K562 (cell line): Measurements from ENCODE around the gene POU3F1. TPM values are rescaled to one million over a fixed set of nuclear protein-coding genes. Genes with fewer than 3 reads are reported as not detected.

ENCODE experiments used
- CUX1 ChIP-seq: fragments of 200-800 bp; sonication (Bioruptor generic); IDR thresholded peaks from 2 replicates; pipeline ENCODE4 v1.6.1; 2016; ENCODE audit warnings: missing genetic modification characterization, missing compliant biosample characterization
- CXXC5 ChIP-seq: fragments of 250-450 bp; sonication (Bioruptor Pico); IDR thresholded peaks from 2 replicates; pipeline ENCODE4 v1.8.0; 2022; ENCODE audit warnings: inconsistent platforms, mild to moderate bottlenecking, moderate library complexity
- ETV1 ChIP-seq: fragments of 450-650 bp; conservative IDR thresholded peaks from 2 replicates; pipeline ENCODE4 v1.6.1; 2016; ENCODE audit warnings: missing genetic modification characterization, control low read depth, low read depth, missing compliant biosample characterization
- GABPB2 ChIP-seq: fragments of 250-450 bp; sonication (Bioruptor Pico); conservative IDR thresholded peaks from 2 replicates; pipeline ENCODE4 v1.5.1; 2021; ENCODE audit warnings: mild to moderate bottlenecking
- KHSRP ChIP-seq: fragments of 450-650 bp; IDR thresholded peaks from 2 replicates; pipeline ENCODE4 v1.6.1; 2017
- PHF20 ChIP-seq: fragments of 450-650 bp; IDR thresholded peaks from 2 replicates; pipeline ENCODE4 v1.6.1; 2018; ENCODE audit not compliant: partially characterized antibody
- PKNOX1 ChIP-seq: fragments of 450-650 bp; IDR thresholded peaks from 2 replicates; pipeline ENCODE4 v1.6.1; 2016
- RB1 ChIP-seq: fragments of 450-650 bp; IDR thresholded peaks from 2 replicates; pipeline ENCODE4 v1.6.1; 2017; ENCODE audit warnings: low read depth, mild to moderate bottlenecking
- TAF9B ChIP-seq: fragments of 450-650 bp; IDR thresholded peaks from 2 replicates; pipeline ENCODE4 v1.6.1; 2018; ENCODE audit warnings: mild to moderate bottlenecking; ENCODE audit not compliant: partially characterized antibody
- TARDBP ChIP-seq: fragments of 450-650 bp; IDR thresholded peaks from 2 replicates; pipeline ENCODE4 v1.6.1; 2016
- TEAD1 ChIP-seq, 2 experiments: fragments of 450-650 bp in 1 of 2; sonication (generic) in 1 of 2; formaldehyde crosslinking; IDR thresholded peaks; 2 replicates each; pipeline versions ENCODE4 v1.4.0 to v1.8.0; 2020 to 2022; ENCODE audit warnings: mild to moderate bottlenecking in 2 of 2, missing genetic modification reagents in 1 of 2
- ZNF23 ChIP-seq: fragments of 250-450 bp; sonication (Bioruptor Pico); IDR thresholded peaks from 2 replicates; pipeline ENCODE4 v1.4.0; 2020; ENCODE audit warnings: mild to moderate bottlenecking
- ZNF586 ChIP-seq: fragments of 450-650 bp; formaldehyde crosslinking; conservative IDR thresholded peaks from 2 replicates; pipeline ENCODE4 v1.4.0; 2020; ENCODE audit warnings: mild to moderate bottlenecking, moderate library complexity
- ZNF644 ChIP-seq: fragments of 200-800 bp; sonication (Bioruptor generic); IDR thresholded peaks from 2 replicates; pipeline ENCODE4 v1.6.1; 2016; ENCODE audit warnings: low read depth, missing genetic modification characterization, missing compliant biosample characterization
- ZNF75A ChIP-seq: fragments of 450-650 bp; formaldehyde crosslinking; IDR thresholded peaks from 2 replicates; pipeline ENCODE4 v1.4.0; 2020; ENCODE audit warnings: mild to moderate bottlenecking
- polyA plus RNA-seq, 8 experiments: library from polyadenylated mRNA; depleted of rRNA in 4 of 8; stranded (reverse) in 5 of 8; unstranded in 3 of 8; fragments of >200 nt; fragmentation: Nextera tagmentation in 2 of 8; fragmentation: Illumina TruSeq in 1 of 8; extraction: Ambion mirVana in 2 of 8; extraction: Trizol in 1 of 8; gene quantifications; 2 replicates each; pipeline versions ENCODE4 v1.2.1 to v1.2.3, GENCODE V29; 2011 to 2014; ENCODE audit warnings: inconsistent platforms in 1 of 8, missing spikeins in 1 of 8
- total RNA-seq, 7 experiments: library from RNA; depleted of rRNA in 6 of 7; stranded (reverse); fragments of >200 nt in 6 of 7; fragmentation: Illumina TruSeq in 2 of 7; extraction: Trizol in 2 of 7; gene quantifications; 2 replicates each; pipeline versions ENCODE4 v1.2.1 to v1.2.3, GENCODE V29; 2011 to 2021; ENCODE audit warnings: low replicate concordance in 1 of 7
- TF ChIP-seq, protein P1 (sequence below): fragments of 250-450 bp; sonication (Bioruptor Pico); IDR thresholded peaks from 2 replicates; pipeline ENCODE4 v1.4.0; 2020

POU3F1 gene
- total and polyA plus RNA-seq, 9 of the 15 experiments (the other 6 are each of a cell fraction or from before 2014, with no cell fraction given) = 0.09 TPM; not detected in 8

DNA sequence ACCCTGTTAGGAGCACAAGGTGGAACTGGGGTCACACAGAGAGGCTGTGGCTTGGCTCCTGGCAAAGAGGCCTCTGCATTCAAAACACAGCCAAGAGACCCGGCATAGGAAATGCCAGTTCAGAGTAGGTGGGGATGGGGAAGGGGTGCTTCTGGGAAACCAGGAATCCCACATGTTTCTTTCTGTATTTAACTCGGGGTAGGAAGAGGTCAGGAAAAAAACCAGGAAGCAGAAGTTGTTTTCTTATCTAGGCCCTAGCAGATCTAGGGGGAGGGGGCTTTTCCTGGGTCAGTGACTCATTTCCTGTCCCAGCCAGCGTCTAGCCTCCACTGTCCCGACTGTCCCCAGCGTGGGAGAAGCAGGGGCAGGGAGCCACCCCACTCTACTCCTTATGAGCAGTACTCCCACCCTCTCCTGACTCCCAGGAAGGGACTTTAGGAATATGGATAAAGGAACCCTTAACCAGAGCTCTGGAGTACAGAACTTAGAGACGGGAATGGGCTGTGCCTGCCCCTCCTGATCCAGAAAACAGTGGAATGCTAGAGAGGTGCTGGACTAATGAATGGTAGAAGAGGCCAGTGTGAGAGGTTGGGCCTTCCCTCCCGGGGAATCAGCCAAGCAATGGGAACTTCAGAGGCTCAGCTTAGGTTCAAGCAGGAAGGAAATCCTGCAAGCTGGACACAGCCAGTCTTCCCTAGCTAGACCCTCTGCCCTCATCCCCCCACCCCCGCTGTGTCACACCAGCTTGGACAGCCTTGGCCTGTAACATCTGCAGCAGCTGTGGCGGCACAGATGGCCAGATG lies 47.0 kb downstream of the POU3F1 start (continued):
- no peak for TF ChIP-seq KHSRP
- no peak for TF ChIP-seq ZNF23 (CRISPR knock-in tag)
- TF ChIP-seq ZNF75A (CRISPR knock-in tag) = peak; percentile 74
- TF ChIP-seq TARDBP = peak; percentile 52; the same call in 1 of the 2 replicates
- no peak; the same call in 1 of the 2 replicates for TF ChIP-seq PKNOX1
- peak; percentile 66 for TF ChIP-seq TAF9B
- TF ChIP-seq, protein P1, sequence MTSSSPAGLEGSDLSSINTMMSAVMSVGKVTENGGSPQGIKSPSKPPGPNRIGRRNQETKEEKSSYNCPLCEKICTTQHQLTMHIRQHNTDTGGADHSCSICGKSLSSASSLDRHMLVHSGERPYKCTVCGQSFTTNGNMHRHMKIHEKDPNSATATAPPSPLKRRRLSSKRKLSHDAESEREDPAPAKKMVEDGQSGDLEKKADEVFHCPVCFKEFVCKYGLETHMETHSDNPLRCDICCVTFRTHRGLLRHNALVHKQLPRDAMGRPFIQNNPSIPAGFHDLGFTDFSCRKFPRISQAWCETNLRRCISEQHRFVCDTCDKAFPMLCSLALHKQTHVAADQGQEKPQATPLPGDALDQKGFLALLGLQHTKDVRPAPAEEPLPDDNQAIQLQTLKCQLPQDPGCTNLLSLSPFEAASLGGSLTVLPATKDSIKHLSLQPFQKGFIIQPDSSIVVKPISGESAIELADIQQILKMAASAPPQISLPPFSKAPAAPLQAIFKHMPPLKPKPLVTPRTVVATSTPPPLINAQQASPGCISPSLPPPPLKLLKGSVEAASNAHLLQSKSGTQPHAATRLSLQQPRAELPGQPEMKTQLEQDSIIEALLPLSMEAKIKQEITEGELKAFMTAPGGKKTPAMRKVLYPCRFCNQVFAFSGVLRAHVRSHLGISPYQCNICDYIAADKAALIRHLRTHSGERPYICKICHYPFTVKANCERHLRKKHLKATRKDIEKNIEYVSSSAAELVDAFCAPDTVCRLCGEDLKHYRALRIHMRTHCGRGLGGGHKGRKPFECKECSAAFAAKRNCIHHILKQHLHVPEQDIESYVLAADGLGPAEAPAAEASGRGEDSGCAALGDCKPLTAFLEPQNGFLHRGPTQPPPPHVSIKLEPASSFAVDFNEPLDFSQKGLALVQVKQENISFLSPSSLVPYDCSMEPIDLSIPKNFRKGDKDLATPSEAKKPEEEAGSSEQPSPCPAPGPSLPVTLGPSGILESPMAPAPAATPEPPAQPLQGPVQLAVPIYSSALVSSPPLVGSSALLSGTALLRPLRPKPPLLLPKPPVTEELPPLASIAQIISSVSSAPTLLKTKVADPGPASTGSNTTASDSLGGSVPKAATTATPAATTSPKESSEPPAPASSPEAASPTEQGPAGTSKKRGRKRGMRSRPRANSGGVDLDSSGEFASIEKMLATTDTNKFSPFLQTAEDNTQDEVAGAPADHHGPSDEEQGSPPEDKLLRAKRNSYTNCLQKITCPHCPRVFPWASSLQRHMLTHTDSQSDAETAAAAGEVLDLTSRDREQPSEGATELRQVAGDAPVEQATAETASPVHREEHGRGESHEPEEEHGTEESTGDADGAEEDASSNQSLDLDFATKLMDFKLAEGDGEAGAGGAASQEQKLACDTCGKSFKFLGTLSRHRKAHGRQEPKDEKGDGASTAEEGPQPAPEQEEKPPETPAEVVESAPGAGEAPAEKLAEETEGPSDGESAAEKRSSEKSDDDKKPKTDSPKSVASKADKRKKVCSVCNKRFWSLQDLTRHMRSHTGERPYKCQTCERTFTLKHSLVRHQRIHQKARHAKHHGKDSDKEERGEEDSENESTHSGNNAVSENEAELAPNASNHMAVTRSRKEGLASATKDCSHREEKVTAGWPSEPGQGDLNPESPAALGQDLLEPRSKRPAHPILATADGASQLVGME = 0 out of 2 replicates have a peak, but pooled peaks have one; percentile 7
- TF ChIP-seq ZNF586 (CRISPR knock-in tag) = no peak
- no peak for TF ChIP-seq RB1
- TF ChIP-seq PHF20 = no peak
- no peak; a peak in 1 of 4 replicates for TF ChIP-seq TEAD1 (CRISPR knock-in tag; IDR thresholded peaks at IDR 0.05)
- peak; percentile 59 for TF ChIP-seq CXXC5 (CRISPR knock-in tag)
- peak; percentile 99 for TF ChIP-seq ETV1
- TF ChIP-seq ZNF644 = no peak; the same call in 1 of the 2 replicates
- no peak for TF ChIP-seq GABPB2 (CRISPR knock-in tag)
- TF ChIP-seq CUX1 = peak; percentile 68
